ENCODE results near the gene TEX11. TPM values are rescaled to one million over a fixed set of nuclear protein-coding genes. Genes with fewer than 3 reads are reported as not detected.
"Not testable (repeated sequence)": the region's sequence is repeated elsewhere in the genome, so short reads cannot be mapped to it uniquely, and the experiment has no call there.

Gene TEX11
- total and polyA plus RNA-seq, 9 donors, result 0.07 to 0.15 (median 0.10) TPM; not detected in 4

DNA sequence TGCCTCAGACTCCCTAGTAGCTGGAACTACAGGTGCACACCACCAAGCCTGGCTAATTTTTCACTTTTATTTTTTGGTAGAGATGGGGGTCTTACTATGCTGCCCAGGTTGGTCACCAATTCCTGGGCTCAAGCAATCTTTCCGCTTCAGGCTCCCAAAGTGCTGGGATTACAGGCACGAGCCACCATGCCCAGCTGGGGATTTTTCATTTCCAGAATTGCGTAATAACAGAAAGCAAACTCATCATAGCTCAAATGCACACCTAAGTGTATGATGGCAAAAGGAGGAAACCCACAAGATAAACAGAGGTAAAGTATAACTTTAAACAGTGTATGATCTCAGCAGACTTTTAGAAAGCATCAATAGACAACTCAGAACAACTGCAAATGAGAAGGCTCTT is 56.2 kb downstream of the TEX11 start:
- H3K4me1 ChIP-seq (ENCODE audit: control insufficient read depth, insufficient read depth, low read length), result no peaks in the 10 kb centered on the region
- H3K4me3 ChIP-seq (ENCODE audit: low read length), result no peak overlapping the region
- no peak overlapping the region for H3K27ac ChIP-seq (ENCODE audit: low read length)
- no peak for DNase-seq
- H3K36me3 ChIP-seq (ENCODE audit: control insufficient read depth, insufficient read depth, low read length), result no peaks in the 10 kb centered on the region
- no peaks in the 10 kb centered on the region for H3K9me3 ChIP-seq (replicated peaks; ENCODE audit: control insufficient read depth, low read depth, low read length)
- no CpG with 5 or more reads among the region's 3 CpGs for WGBS (ENCODE audit: insufficient coverage)
- H3K27me3 ChIP-seq (ENCODE audit: control insufficient read depth, insufficient read depth, low read length), result no peaks in the 10 kb centered on the region

DNA sequence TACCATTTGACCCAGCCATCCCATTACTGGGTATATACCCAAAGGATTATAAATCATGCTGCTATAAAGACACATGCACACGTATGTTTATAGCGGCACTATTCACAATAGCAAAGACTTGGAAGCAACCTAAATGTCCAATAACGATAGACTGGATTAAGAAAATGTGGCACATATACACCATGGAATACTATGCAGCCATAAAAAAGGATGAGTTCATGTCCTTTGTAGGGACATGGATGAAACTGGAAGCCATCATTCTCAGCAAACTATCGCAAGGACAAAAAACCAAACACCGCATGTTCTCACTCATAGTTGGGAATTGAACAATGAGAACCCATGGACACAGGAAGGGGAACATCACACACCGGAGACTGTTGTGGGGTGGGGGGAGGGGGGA is 64.4 kb downstream of the TEX11 start:
- H3K4me3 ChIP-seq (ENCODE audit: low read length); DNase-seq; H3K27ac ChIP-seq (ENCODE audit: low read length); H3K36me3 ChIP-seq (ENCODE audit: control insufficient read depth, insufficient read depth, low read length); H3K9me3 ChIP-seq (replicated peaks; ENCODE audit: control insufficient read depth, low read depth, low read length); H3K27me3 ChIP-seq (ENCODE audit: control insufficient read depth, insufficient read depth, low read length); H3K4me1 ChIP-seq (ENCODE audit: control insufficient read depth, insufficient read depth, low read length): not testable (repeated sequence)
- WGBS (ENCODE audit: insufficient coverage), result no CpG with 5 or more reads among the region's 6 CpGs

DNA sequence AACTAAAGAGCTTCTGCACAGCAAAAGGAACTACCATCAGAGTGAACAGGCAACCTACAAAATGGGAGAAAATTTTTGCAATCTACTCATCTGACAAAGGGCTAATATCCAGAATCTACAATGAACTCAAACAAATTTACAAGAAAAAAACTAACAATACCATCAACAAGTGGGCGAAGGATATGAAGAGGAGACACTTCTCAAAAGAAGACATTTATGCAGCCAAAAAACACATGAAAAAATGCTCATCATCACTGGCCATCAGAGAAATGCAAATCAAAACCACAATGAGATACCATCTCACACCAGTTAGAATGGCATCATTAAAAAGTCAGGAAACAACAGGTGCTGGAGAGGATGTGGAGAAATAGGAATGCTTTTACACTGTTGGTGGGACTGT is 64.9 kb downstream of the TEX11 start:
- not testable (repeated sequence) for DNase-seq; H3K4me3 ChIP-seq (ENCODE audit: low read length); H3K27ac ChIP-seq (ENCODE audit: low read length); H3K27me3 ChIP-seq (ENCODE audit: control insufficient read depth, insufficient read depth, low read length); H3K9me3 ChIP-seq (replicated peaks; ENCODE audit: control insufficient read depth, low read depth, low read length); H3K36me3 ChIP-seq (ENCODE audit: control insufficient read depth, insufficient read depth, low read length); H3K4me1 ChIP-seq (ENCODE audit: control insufficient read depth, insufficient read depth, low read length)
- WGBS (ENCODE audit: insufficient coverage), result no CpG with 5 or more reads among the region's 1 CpG

DNA sequence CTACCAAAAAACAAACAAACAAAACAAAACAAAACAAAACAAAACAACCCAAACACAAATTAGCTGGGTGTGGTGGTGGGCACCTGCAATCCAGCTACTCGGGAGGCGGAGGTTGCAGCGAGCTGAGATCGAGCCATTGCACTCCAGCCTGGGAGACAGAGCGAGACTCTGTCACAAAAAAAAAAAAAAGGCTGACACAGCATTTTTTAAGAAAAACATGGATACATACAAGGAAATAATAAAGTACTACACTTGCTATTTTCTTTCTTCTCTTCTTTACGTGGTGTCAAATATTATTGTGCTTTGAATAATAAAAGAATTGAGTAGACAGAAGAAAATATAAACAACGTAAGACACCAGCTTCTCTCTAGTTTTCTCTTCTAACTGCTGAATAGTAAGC is 73.9 kb downstream of the TEX11 start:
- no CpG with 5 or more reads among the region's 7 CpGs for WGBS (ENCODE audit: insufficient coverage)
- Histone ChIP-seq H3K27ac (ENCODE audit: low read length) (no peak overlapping the region), H3K4me1 (ENCODE audit: control insufficient read depth, insufficient read depth, low read length) (no peaks in the 10 kb centered on the region), H3K27me3 (ENCODE audit: control insufficient read depth, insufficient read depth, low read length) (no peaks in the 10 kb centered on the region), H3K9me3 (replicated peaks; ENCODE audit: control insufficient read depth, low read depth, low read length) (peaks cover 2% of the 10 kb centered on the region), H3K36me3 (ENCODE audit: control insufficient read depth, insufficient read depth, low read length) (no peaks in the 10 kb centered on the region), H3K4me3 (ENCODE audit: low read length) (no peak overlapping the region)
- DNase-seq, result no peak

DNA sequence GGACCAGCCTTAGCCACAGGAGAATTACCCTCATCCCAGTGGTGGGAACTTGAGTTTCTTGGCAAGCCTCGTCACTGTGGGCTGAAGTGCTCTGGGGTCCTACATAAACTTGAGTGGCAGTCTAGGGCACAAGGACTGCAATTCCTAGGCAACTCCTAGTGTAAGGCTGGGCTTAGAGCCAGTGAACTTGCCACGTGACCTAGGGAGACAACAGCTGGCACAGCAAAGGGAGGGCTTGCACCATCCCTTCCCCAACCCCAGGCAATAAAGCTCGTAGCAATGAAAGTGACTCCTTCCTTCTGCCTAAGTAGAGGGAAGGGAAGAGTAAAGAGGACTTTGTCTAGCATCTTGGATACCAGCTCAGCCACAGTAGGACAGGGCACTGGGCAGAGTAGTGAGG is 81.8 kb downstream of the TEX11 start:
- peak; percentile 64 for DNase-seq
- no peaks in the 10 kb centered on the region for H3K36me3 ChIP-seq (ENCODE audit: control insufficient read depth, insufficient read depth, low read length)
- H3K27me3 ChIP-seq (ENCODE audit: control insufficient read depth, insufficient read depth, low read length), result no peaks in the 10 kb centered on the region
- no peaks in the 10 kb centered on the region for H3K9me3 ChIP-seq (replicated peaks; ENCODE audit: control insufficient read depth, low read depth, low read length)
- H3K4me1 ChIP-seq (ENCODE audit: control insufficient read depth, insufficient read depth, low read length), result no peaks in the 10 kb centered on the region
- H3K4me3 ChIP-seq (ENCODE audit: low read length), result no peak overlapping the region
- no peak overlapping the region for H3K27ac ChIP-seq (ENCODE audit: low read length)
- 100% methylated on average over 1 of the region's 3 CpGs for WGBS (ENCODE audit: insufficient coverage)

DNA sequence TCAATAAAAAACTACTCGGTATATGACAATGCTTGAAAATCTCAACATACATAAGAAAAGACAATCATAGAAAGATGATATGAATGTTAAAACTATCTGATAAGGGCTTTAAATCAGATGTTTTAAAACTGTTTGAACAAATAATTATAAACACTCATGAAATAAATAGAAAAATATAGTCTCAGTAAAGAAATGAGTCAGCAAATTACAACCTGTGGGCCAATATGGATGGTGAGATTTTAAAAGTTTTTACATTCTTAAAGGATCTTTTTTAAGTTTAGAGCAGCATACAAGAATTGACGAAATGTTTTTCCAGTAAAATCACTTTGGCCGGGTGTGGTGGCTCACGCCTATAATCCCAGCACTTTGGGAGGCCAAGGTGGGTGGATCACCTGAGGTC is 83.1 kb downstream of the TEX11 start:
- DNase-seq, result no peak
- H3K4me1 ChIP-seq (ENCODE audit: control insufficient read depth, insufficient read depth, low read length), result no peaks in the 10 kb centered on the region
- H3K4me3 ChIP-seq (ENCODE audit: low read length), result no peak overlapping the region
- no peak overlapping the region for H3K27ac ChIP-seq (ENCODE audit: low read length)
- 90% methylated on average over 2 of the region's 4 CpGs for WGBS (ENCODE audit: insufficient coverage)
- H3K27me3 ChIP-seq (ENCODE audit: control insufficient read depth, insufficient read depth, low read length), result no peaks in the 10 kb centered on the region
- peaks cover 1% of the 10 kb centered on the region for H3K9me3 ChIP-seq (replicated peaks; ENCODE audit: control insufficient read depth, low read depth, low read length)
- H3K36me3 ChIP-seq (ENCODE audit: control insufficient read depth, insufficient read depth, low read length), result no peaks in the 10 kb centered on the region

DNA sequence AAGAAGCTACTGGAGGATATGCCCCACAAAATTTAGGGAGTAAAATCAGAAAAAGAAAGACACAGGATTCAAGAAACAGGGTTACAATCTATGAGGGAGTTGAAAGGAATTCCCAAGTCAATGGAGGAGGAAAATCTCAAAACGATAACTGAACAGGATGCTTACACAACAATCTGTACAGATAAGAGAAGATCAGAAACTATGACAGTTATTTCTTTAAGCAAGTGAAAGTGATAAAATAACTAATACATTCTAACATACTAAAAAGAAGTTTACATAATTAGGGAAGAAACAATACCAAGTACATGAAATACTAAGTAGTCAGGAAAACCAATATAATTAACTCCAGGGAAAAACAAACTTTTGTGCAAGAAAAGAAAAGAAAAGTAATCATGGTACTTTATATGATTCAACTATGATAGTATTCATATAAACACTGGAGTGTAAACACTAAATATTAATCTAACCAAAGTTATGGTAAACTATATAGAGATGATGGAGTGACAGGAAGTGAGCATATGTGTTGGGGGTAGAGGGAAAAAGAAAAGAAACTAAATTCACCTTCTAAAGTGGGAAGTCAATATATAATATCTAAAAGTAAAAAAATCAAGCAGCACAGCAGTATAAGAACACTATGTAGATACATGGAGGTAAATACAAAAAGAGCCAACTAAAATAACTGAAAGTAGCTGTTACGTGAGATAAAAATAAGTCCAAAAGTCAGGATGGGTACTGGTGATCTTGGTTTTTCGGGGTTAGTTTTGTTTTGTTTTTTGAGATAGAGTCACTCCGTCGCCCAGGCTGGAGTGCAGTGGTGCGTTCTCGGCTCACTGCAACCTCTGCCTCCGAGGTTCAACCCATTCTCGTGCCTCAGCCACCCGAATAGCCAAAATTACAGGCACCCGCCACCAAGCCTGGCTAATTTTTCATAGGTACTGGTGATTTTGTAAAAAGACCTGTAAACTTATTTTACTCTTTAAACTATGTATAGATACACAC is 99.3 kb downstream of the TEX11 start:
- 95% methylated on average over 7 of the region's 11 CpGs for WGBS (ENCODE audit: insufficient coverage)
- no peaks in the 10 kb centered on the region for H3K4me1 ChIP-seq (ENCODE audit: control insufficient read depth, insufficient read depth, low read length)
- H3K27ac ChIP-seq (ENCODE audit: low read length), result no peak overlapping the region
- no peaks in the 10 kb centered on the region for H3K36me3 ChIP-seq (ENCODE audit: control insufficient read depth, insufficient read depth, low read length)
- no peaks in the 10 kb centered on the region for H3K27me3 ChIP-seq (ENCODE audit: control insufficient read depth, insufficient read depth, low read length)
- no peak for DNase-seq
- H3K9me3 ChIP-seq (replicated peaks; ENCODE audit: control insufficient read depth, low read depth, low read length), result no peaks in the 10 kb centered on the region
- H3K4me3 ChIP-seq (ENCODE audit: low read length), result no peak overlapping the region

DNA sequence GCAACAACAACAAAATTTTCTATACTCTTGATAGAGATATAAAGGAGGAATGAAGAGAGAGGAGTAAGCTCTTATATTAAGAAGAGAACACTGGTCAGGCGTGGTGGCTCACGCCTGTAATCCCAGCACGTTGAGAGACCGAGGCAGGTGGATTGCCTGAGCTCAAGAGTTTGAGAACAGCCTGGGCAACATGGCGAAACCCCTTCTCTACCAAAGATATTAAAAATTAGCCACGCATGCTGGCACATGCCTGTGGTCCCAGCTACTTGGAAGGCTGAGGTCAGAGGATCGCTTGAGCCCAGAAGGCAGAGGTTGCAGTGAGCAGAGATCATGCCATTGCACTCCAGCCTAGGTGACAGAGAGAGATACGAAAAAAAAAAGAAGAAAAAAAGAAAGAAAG is 102.4 kb downstream of the TEX11 start:
- Histone ChIP-seq H3K4me1 (ENCODE audit: control insufficient read depth, insufficient read depth, low read length) (no peaks in the 10 kb centered on the region), H3K27me3 (ENCODE audit: control insufficient read depth, insufficient read depth, low read length) (no peaks in the 10 kb centered on the region), H3K9me3 (replicated peaks; ENCODE audit: control insufficient read depth, low read depth, low read length) (no peaks in the 10 kb centered on the region), H3K27ac (ENCODE audit: low read length) (no peak overlapping the region), H3K36me3 (ENCODE audit: control insufficient read depth, insufficient read depth, low read length) (no peaks in the 10 kb centered on the region), H3K4me3 (ENCODE audit: low read length) (no peak overlapping the region)
- 68% methylated on average over 3 of the region's 8 CpGs for WGBS (ENCODE audit: insufficient coverage)
- DNase-seq, result no peak

DNA sequence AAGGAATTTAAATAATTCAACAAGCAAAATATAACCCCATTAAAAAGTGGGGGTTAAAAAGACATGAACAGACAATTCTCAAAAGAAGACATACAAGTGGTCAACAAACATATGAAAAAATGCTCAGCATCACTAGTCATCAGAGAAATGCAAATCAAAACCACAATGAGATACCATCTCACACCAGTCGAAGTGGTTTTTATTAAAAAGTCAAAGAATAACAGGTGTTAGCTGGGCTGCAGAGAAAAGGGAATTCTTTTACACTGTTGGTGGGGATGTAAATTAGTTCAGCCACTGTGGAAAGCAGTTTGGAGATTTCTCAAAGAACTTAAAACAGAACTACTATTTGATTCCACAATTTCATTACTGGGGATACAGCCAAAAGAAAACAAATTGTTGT is 111.8 kb downstream of the TEX11 start:
- H3K4me3 ChIP-seq (ENCODE audit: low read length); H3K4me1 ChIP-seq (ENCODE audit: control insufficient read depth, insufficient read depth, low read length); H3K27me3 ChIP-seq (ENCODE audit: control insufficient read depth, insufficient read depth, low read length); H3K27ac ChIP-seq (ENCODE audit: low read length); H3K9me3 ChIP-seq (replicated peaks; ENCODE audit: control insufficient read depth, low read depth, low read length); H3K36me3 ChIP-seq (ENCODE audit: control insufficient read depth, insufficient read depth, low read length); DNase-seq: not testable (repeated sequence)
- no CpG with 5 or more reads among the region's 1 CpG for WGBS (ENCODE audit: insufficient coverage)

DNA sequence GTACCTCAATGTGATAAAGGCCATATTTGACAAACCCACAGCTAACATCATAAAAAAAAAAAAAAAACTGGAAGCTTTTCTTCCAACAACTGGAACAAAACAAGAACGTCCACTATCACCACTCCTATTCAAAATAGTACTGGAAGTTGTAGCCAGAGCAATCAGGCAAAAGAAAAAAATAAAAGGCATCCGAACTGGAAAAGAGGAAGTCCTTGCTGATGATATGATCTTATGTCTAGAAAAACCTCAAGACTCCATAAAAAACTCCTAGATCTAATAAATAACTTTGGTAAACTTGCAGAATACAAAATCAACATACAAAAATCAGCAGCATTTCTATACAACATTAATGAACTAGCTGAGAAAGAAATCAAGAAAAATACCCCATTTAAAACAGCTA is 134.3 kb downstream of the TEX11 start:
- Histone ChIP-seq H3K9me3 (replicated peaks; ENCODE audit: control insufficient read depth, low read depth, low read length) (no peaks in the 10 kb centered on the region), H3K4me3 (ENCODE audit: low read length) (no peak overlapping the region), H3K36me3 (ENCODE audit: control insufficient read depth, insufficient read depth, low read length) (no peaks in the 10 kb centered on the region), H3K27me3 (ENCODE audit: control insufficient read depth, insufficient read depth, low read length) (peaks cover 2% of the 10 kb centered on the region), H3K27ac (ENCODE audit: low read length) (no peak overlapping the region), H3K4me1 (ENCODE audit: control insufficient read depth, insufficient read depth, low read length) (no peaks in the 10 kb centered on the region)
- WGBS (ENCODE audit: insufficient coverage), result no CpG with 5 or more reads among the region's 2 CpGs
- no peak for DNase-seq
